T-helper 9 cell (primary cell): Measurements from ENCODE around the gene VTCN1.
"Not testable (repeated sequence)": the region's sequence is repeated elsewhere in the genome, so short reads cannot be mapped to it uniquely, and the experiment has no call there.

ENCODE experiments used
- DNase-seq: peaks from one replicate; pipeline ENCODE4 v3.0.0-alpha.2; 2020

Gene VTCN1

GRCh38 chr1:117162816-117163215 lies 47.9 kb downstream of the VTCN1 start:
- DNase-seq: no peak

- no peak for DNase-seq
Observed at GRCh38 chr1:117161887-117162286, 48.8 kb downstream of the VTCN1 start.

GRCh38 chr1:117151305-117151704 lies 59.4 kb downstream of the VTCN1 start:
- DNase-seq: not testable (repeated sequence)

- DNase-seq: no peak
Observed at GRCh38 chr1:117150316-117150715, 60.4 kb downstream of the VTCN1 start.

GRCh38 chr1:117147856-117148588 lies 62.7 kb downstream of the VTCN1 start:
- DNase-seq: no peak

- DNase-seq: no peak
Observed at GRCh38 chr1:117147341-117147831, 63.3 kb downstream of the VTCN1 start.

GRCh38 chr1:117146575-117147340 lies 64.0 kb downstream of the VTCN1 start:
- no peak for DNase-seq

- DNase-seq: no peak
Observed at GRCh38 chr1:117146072-117146471, 64.7 kb downstream of the VTCN1 start.

- no peak for DNase-seq
Observed at GRCh38 chr1:117143871-117144270, 66.9 kb downstream of the VTCN1 start.

GRCh38 chr1:117143172-117143571 lies 67.6 kb downstream of the VTCN1 start:
- DNase-seq: no peak

- DNase-seq: no peak
Observed at GRCh38 chr1:117142200-117142599, 68.5 kb downstream of the VTCN1 start.

GRCh38 chr1:117138561-117138960 lies 72.2 kb downstream of the VTCN1 start:
- DNase-seq: no peak

GRCh38 chr1:117138106-117138505 lies 72.6 kb downstream of the VTCN1 start:
- DNase-seq: no peak

GRCh38 chr1:117137281-117137855 lies 73.4 kb downstream of the VTCN1 start:
- no peak for DNase-seq

- DNase-seq: no peak
Observed at GRCh38 chr1:117136749-117137148, 74.0 kb downstream of the VTCN1 start.

GRCh38 chr1:117135329-117135728 lies 75.4 kb downstream of the VTCN1 start:
- no peak for DNase-seq

- DNase-seq: no peak
Observed at GRCh38 chr1:117130526-117130925, 80.2 kb downstream of the VTCN1 start.

- no peak for DNase-seq
Observed at GRCh38 chr1:117128323-117129079, 82.2 kb downstream of the VTCN1 start.

- no peak for DNase-seq
Observed at GRCh38 chr1:117127795-117128194, 82.9 kb downstream of the VTCN1 start.

- no peak for DNase-seq
Observed at GRCh38 chr1:117124661-117125060, 86.1 kb downstream of the VTCN1 start.

GRCh38 chr1:117123274-117123673 lies 87.5 kb downstream of the VTCN1 start:
- DNase-seq: no peak

GRCh38 chr1:117122330-117123025 lies 88.2 kb downstream of the VTCN1 start:
- DNase-seq: no peak
